Ramos (cell line): ENCODE results near the gene GIMAP1.
"Not testable (repeated sequence)": the region's sequence is repeated elsewhere in the genome, so short reads cannot be mapped to it uniquely, and the experiment has no call there.

Experiments
- in situ Hi-C: fragments of 300-500 bp; cut with MboI; formaldehyde crosslinking; loops from one replicate; pipeline ENCODE4 v1.14.3; 2022; ENCODE audit warnings: low sequenced_read_pairs; ENCODE audit not compliant: unreplicated experiment

Gene GIMAP1

DNA sequence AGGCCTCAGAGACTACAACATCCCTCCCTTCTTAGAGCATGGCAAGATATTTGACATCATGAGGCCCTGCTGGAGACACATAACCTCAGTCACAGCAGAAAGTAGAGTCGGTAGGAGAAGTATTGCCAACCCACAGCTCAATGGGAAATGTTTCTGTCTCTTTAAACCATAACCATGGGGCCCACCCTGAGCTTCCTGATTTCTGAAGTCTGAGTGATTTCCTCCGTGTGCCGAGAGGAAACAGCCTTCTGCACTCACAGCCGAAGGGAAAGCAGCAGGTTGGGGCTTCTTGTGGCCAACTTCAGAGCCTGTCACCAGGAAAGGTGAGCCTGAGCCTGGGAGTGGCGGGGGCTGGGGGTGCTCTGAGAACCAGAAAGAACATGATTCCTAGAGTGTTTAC lies at the start of gene GIMAP1:
TSS of gene GIMAP1 (plus strand) at position 246 of the 400 bp plus-strand sequence. CDS start 2,435 bp downstream, outside the sequence.
- in situ Hi-C loops: no loop called here

- in situ Hi-C loops: no loop called here
Observed at GRCh38 chr7:150668472-150668911, 47.9 kb upstream of the GIMAP1 start.

GRCh38 chr7:150668977-150669376 lies 47.4 kb upstream of the GIMAP1 start:
- in situ Hi-C loops: no loop called here

GRCh38 chr7:150671798-150672585 lies 44.4 kb upstream of the GIMAP1 start:
- in situ Hi-C loops: not testable (repeated sequence)

DNA sequence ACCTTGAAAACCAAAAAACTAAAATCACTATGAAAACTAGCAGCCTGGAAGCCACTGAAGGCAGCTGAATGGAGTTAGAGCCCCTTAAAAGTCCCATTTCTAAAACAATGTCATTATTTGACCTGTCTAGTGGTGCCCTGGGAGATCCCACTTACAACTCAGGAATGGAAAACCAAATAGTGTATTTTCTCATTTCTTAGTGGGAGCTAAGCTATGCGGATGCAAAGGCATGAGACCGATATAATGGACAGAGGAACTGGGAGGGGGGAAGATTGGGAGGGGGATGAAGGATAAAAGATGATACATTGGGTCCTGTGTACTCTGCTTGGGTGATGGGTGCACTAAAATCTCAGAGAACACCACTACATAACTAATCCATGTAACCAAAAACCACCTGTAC lies 40.7 kb upstream of the GIMAP1 start:
- in situ Hi-C loops: no loop called here

DNA sequence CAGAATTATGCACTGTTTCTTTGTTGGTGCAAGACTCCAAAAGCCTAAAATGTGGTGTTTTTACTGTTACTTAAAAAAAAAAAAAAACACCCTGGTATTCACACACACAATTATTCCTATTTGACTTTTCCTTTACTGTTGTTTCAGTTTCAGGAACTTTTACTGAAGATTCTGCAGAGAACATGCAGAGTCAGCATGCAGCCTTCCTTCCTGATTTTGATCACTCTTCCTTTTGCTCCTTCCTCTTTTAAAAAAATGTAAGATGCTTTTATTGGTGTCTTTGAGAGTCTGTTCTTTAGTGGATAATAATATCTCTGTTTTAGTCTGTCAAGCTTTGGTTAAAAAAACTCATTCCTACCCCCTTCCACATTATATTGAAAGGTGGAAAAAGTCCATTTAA lies 40.1 kb upstream of the GIMAP1 start:
- in situ Hi-C loops: not testable (repeated sequence)

DNA sequence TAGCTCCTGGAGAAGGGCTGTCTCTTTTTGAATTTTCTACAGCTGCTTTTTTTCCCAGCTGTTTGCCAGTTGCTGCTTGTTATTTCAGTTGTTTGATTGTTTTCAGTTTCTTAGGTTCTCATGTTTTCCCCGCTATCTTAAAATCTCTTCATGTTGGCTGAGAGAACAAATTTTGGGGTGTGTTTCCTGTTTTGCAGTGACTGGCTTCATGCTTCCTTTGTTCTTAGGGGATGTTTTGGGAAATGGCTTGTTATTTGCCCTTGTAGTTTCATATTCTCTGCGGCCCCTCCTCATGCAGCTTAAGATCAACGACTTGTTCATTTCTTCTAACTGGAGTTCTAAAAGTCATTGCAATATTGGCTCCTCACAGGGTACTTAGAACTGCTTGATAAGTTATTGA lies 39.6 kb upstream of the GIMAP1 start:
- in situ Hi-C loops: not testable (repeated sequence)

- in situ Hi-C loops: not testable (repeated sequence)
Observed at GRCh38 chr7:150678601-150679000, 37.8 kb upstream of the GIMAP1 start.

DNA sequence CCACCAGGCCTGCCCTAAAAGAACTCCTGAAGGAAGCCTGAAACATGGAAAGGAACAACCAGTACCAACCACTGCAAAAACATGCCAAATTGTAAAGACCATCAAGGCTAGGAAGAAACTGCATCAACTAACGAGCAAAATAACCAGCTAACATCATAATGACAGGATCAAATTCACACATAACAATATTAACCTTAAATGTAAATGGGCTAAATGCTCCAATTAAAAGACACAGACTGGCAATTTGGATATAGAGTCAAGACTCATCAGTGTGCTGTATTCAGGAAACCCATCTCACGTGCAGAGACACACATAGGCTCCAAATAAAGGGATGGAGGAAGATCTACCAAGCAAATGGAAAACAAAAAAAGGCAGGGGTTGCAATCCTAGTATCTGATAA lies 36.0 kb upstream of the GIMAP1 start:
- in situ Hi-C loops: not testable (repeated sequence)

DNA sequence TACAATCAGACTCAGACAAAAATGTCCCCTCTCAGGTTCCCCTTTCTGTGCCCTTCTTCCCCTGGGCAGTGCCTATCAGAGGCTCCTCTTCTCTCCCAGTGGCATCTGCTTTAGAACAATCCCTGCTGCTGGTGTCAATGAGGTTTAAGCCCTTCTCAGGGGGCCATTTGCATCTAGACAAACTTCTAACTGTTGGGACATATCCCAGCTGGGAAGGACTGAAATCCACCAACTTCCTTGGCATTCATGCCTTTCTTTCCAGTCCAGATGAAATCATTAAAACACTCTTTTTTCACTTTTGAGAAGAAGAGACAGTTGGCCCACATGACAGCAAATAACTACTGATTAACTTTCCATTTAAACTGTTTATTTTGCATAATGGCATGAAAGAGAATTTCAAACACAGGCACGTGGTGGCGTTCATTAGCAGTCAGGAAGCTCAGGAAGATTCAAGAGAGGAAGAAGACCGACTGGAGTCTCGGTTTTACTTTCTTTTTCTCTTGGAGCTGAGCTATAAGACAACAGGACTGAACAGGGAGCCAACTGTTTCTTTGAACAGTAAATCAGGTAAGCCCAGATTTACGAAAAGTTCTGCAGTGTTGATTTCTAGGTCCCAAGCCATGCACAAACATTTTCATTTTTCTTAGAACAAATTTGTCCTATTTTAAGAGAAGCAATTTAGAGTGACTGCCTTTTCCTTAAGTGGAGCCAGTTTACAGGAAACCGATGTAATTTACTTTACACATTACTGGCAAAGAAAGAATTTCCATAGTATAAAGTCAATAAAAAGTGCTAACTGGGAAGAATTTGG lies 31.0 kb upstream of the GIMAP1 start, which contains the start of gene GIMAP2:
TSS of gene GIMAP2 (plus strand) at position 488 of the 811 bp plus-strand sequence. CDS start 1,354 bp downstream, outside the sequence.
- in situ Hi-C loops: no loop called here

- in situ Hi-C loops: no loop called here
Observed at GRCh38 chr7:150686030-150686631, 30.3 kb upstream of the GIMAP1 start.

- in situ Hi-C loops: no loop called here
Observed at GRCh38 chr7:150688630-150689029, 27.8 kb upstream of the GIMAP1 start.

- in situ Hi-C loops: no loop called here
Observed at GRCh38 chr7:150695654-150696053, 20.8 kb upstream of the GIMAP1 start.

DNA sequence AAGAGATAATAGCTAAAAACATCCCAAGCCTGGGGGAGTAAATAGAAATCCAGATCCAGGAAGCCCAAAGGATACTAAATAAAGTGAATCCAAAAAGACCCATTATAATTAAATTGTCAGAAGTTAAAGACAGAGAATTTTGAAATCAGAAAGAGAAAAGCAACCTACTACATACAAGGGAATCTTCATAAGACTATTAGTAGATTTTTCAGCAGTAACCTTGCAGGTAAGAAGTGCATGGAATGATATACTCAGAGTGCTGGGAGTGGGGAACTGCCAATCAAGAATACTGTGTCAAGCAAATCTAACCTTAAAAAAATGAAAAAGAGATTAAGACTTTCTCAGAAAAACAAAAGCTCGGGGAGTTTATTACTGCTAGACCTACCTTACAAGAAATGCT lies 13.2 kb upstream of the GIMAP1 start:
- in situ Hi-C loops: no loop called here

GRCh38 chr7:150715293-150715692 lies 1.1 kb upstream of the GIMAP1 start:
- in situ Hi-C loops: no loop called here

DNA sequence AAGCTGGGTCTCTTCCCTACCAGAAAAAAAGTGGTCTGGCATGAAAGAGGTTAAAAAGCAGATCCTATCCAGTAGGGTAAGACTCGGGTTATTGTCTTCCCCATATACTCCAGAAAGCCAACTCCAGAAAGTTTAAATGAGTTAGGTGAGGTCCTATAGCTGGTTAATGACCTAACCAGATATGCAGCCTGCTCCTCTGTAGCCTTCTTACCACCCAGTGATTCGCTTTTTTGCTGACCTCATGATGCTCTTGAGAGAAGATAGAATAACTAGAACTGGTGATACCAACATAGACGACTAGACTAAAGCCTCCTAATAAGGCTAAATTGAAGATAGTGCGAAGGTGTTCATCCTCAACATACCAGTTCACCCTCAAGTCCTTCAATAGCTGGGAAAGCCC lies 675 bp upstream of the GIMAP1 start:
- in situ Hi-C loops: no loop called here

GRCh38 chr7:150716939-150717338 lies 526 bp downstream of the GIMAP1 start:
- in situ Hi-C loops: no loop called here

GRCh38 chr7:150717814-150718420 lies 1.5 kb downstream of the GIMAP1 start:
- in situ Hi-C loops: no loop called here

- in situ Hi-C loops: no loop called here
Observed at GRCh38 chr7:150719436-150719835, 3.0 kb downstream of the GIMAP1 start.
